ENCODE results near the gene WWOX.

- no peak for TF ChIP-seq CTCF (IDR thresholded peaks at IDR 0.05)
- no peak for TF ChIP-seq POLR2A (IDR thresholded peaks at IDR 0.05)
Measured at GRCh38 chr16:79156761-79157160, 1057.3 kb downstream of the WWOX start.
